Caco-2 (cell line): ENCODE measurements around the gene TGM1. TPM values are rescaled to one million over a fixed set of nuclear protein-coding genes. Genes with fewer than 3 reads are reported as not detected.

ENCODE experiments used
- BruUV-seq: library from RNA; stranded (reverse); fragments of 400-500 nt; replicated peaks from 2 replicates; lab custom pipeline; 2021; lab: Mats Ljungman, UMichigan
- CTCF ChIA-PET: fragments of 300-600 bp; sonication (Branson Sonifier 250); formaldehyde crosslinking; loops from one replicate; lab custom pipeline; 2022; ENCODE audit warnings: antibody characterized with exemption; lab: Charles Lee
- POLR2A ChIA-PET: fragments of 300-600 bp; sonication (Branson Sonifier 250); formaldehyde crosslinking; loops from one replicate; lab custom pipeline; 2022; ENCODE audit warnings: antibody characterized with exemption; lab: Charles Lee
- DNase-seq, 2 experiments: peaks; one replicate each; pipeline versions ENCODE4 v3.0.0 to v3.0.0-alpha.2; 2020 to 2022
- H3K27me3 ChIP-seq: replicated peaks from 2 replicates; pipeline ENCODE4 v1.6.0; 2011; ENCODE audit warnings: low read length; ENCODE audit not compliant: control insufficient read depth, insufficient read depth
- H3K36me3 ChIP-seq: 2 replicates; pipeline ENCODE4 v1.5.1; 2011; ENCODE audit warnings: low read length; ENCODE audit not compliant: control insufficient read depth, insufficient read depth
- H3K4me1 ChIP-seq: fragments of 250-450 bp; sonication (Bioruptor Pico); 2 replicates; pipeline ENCODE4 v1.5.1; 2020; ENCODE audit warnings: mild to moderate bottlenecking
- H3K4me3 ChIP-seq: 2 replicates; pipeline ENCODE4 v1.5.1; 2011; ENCODE audit warnings: low read depth, mild to moderate bottlenecking, control low read depth, low read length
- H3K9me3 ChIP-seq: fragments of 250-450 bp; sonication (Bioruptor Pico); 2 replicates; pipeline ENCODE4 v1.5.1; 2020; ENCODE audit warnings: mild to moderate bottlenecking, moderate library complexity
- H3K27ac Mint-ChIP-seq: one replicate; pipeline ENCODE4 v1.8.0; 2022; ENCODE audit warnings: mixed read lengths; ENCODE audit not compliant: unreplicated experiment
- H3K27me3 Mint-ChIP-seq: one replicate; pipeline ENCODE4 v1.8.0; 2022; ENCODE audit warnings: mixed read lengths; ENCODE audit not compliant: insufficient read depth, unreplicated experiment
- H3K36me3 Mint-ChIP-seq: one replicate; pipeline ENCODE4 v1.8.0; 2022; ENCODE audit warnings: mild to moderate bottlenecking, mixed read lengths; ENCODE audit not compliant: insufficient read depth, unreplicated experiment
- H3K4me1 Mint-ChIP-seq: one replicate; pipeline ENCODE4 v1.8.0; 2022; ENCODE audit warnings: low read depth, mixed read lengths; ENCODE audit not compliant: unreplicated experiment
- H3K4me3 Mint-ChIP-seq: one replicate; pipeline ENCODE4 v1.8.0; 2022; ENCODE audit warnings: mild to moderate bottlenecking, moderate library complexity, mixed read lengths; ENCODE audit not compliant: unreplicated experiment
- H3K9me3 Mint-ChIP-seq: one replicate; pipeline ENCODE4 v1.8.0; 2022; ENCODE audit warnings: mixed read lengths; ENCODE audit not compliant: unreplicated experiment
- CTCF ChIP-seq, 2 experiments: fragments of 200-600 bp in 1 of 2; IDR thresholded peaks; 1 replicate in 1 of 2; 2 replicates in 1 of 2; pipeline versions ENCODE4 v1.5.1 to v1.8.0; 2011 to 2022; ENCODE audit warnings: antibody characterized with exemption in 1 of 2, control low read depth in 1 of 2, inconsistent platforms in 1 of 2, low read depth in 1 of 2, low read length in 1 of 2, mild to moderate bottlenecking in 1 of 2, moderate library complexity in 1 of 2; ENCODE audit not compliant: insufficient read depth in 1 of 2, severe bottlenecking in 1 of 2, unreplicated experiment in 1 of 2
- intact Hi-C: fragments of 100-400 bp; cut with micrococcal nuclease; formaldehyde crosslinking; loops from one replicate; pipeline ENCODE4 v1.10.0; 2022; ENCODE audit not compliant: unreplicated experiment
- total RNA-seq: library from RNA; stranded (reverse); gene quantifications from 2 replicates; pipeline ENCODE4 v1.2.3, GENCODE V29; 2022

The TGM1 gene
- total RNA-seq, 1 experiment from 2014 or later, result 5.9 TPM

GRCh38 chr14:24281636-24282035, 18.7 kb upstream of the TGM1 start:
- no peaks in the 10 kb centered on the region for H3K27me3 ChIP-seq
- H3K4me1 ChIP-seq, result no peaks in the 10 kb centered on the region
- Mint-ChIP-seq H3K4me3 (no peak overlapping the region), H3K27ac (no peak overlapping the region), H3K27me3 (no peaks in the 10 kb centered on the region), H3K4me1 (no peaks in the 10 kb centered on the region), H3K9me3 (no peaks in the 10 kb centered on the region), H3K36me3 (no peaks in the 10 kb centered on the region)
- POLR2A ChIA-PET, result no interaction called here
- CTCF ChIA-PET, result no interaction called here
- H3K4me3 ChIP-seq, result no peak overlapping the region
- no TSS peak for BruUV-seq
- no peaks in the 10 kb centered on the region for H3K36me3 ChIP-seq
- H3K9me3 ChIP-seq, result no peaks in the 10 kb centered on the region
- no peak for DNase-seq
- intact Hi-C loops, result no loop called here
- no peak for TF ChIP-seq CTCF (IDR thresholded peaks at IDR 0.05; ENCODE audit: insufficient read depth in 1 of 2, low read depth in 1 of 2, low read length in 1 of 2, severe bottlenecking in 1 of 2, unreplicated experiment in 1 of 2)

GRCh38 chr14:24280797-24281460, 18.0 kb upstream of the TGM1 start:
- Mint-ChIP-seq H3K4me1 (no peaks in the 10 kb centered on the region), H3K9me3 (no peaks in the 10 kb centered on the region), H3K36me3 (no peaks in the 10 kb centered on the region), H3K4me3 (no peak overlapping the region), H3K27me3 (no peaks in the 10 kb centered on the region), H3K27ac (no peak overlapping the region)
- intact Hi-C loops, result no loop called here
- no peaks in the 10 kb centered on the region for H3K9me3 ChIP-seq
- POLR2A ChIA-PET, result no interaction called here
- CTCF ChIA-PET, result interaction anchor here (1.6 kb wide), 1 partner anchor 10 kb away, joined by 5 read pairs; the partner anchor contains the start of gene RABGGTA
- no peak overlapping the region for H3K4me3 ChIP-seq
- H3K4me1 ChIP-seq, result no peaks in the 10 kb centered on the region
- H3K36me3 ChIP-seq, result no peaks in the 10 kb centered on the region
- DNase-seq, result no peak
- BruUV-seq, result no TSS peak
- H3K27me3 ChIP-seq, result no peaks in the 10 kb centered on the region
- TF ChIP-seq CTCF (IDR thresholded peaks at IDR 0.05; ENCODE audit: insufficient read depth in 1 of 2, low read depth in 1 of 2, low read length in 1 of 2, severe bottlenecking in 1 of 2, unreplicated experiment in 1 of 2), result no peak

GRCh38 chr14:24279301-24280186, 16.6 kb upstream of the TGM1 start:
- no peak for DNase-seq
- H3K36me3 ChIP-seq, result no peaks in the 10 kb centered on the region
- no peaks in the 10 kb centered on the region for H3K9me3 ChIP-seq
- intact Hi-C loops, result no loop called here
- no TSS peak for BruUV-seq
- H3K27me3 ChIP-seq, result no peaks in the 10 kb centered on the region
- Mint-ChIP-seq H3K27ac (no peak overlapping the region), H3K9me3 (no peaks in the 10 kb centered on the region), H3K4me3 (no peak overlapping the region), H3K4me1 (no peaks in the 10 kb centered on the region), H3K36me3 (no peaks in the 10 kb centered on the region), H3K27me3 (no peaks in the 10 kb centered on the region)
- ChIA-PET CTCF (interaction anchor here (0.6 to 1.6 kb wide), 5 partner anchors 8 to 51 kb away, joined by 3 to 5 read pairs (median 3); partner anchors contain the start of gene RABGGTA), POLR2A (no interaction called here)
- H3K4me1 ChIP-seq, result no peaks in the 10 kb centered on the region
- no peak for TF ChIP-seq CTCF (IDR thresholded peaks at IDR 0.05; ENCODE audit: insufficient read depth in 1 of 2, low read depth in 1 of 2, low read length in 1 of 2, severe bottlenecking in 1 of 2, unreplicated experiment in 1 of 2)
- no peak overlapping the region for H3K4me3 ChIP-seq
